HEK293 (cell line): Measurements from ENCODE around the gene PROKR2.

Experiments
- CTCF ChIP-seq: fragments of 450-650 bp; formaldehyde crosslinking; IDR thresholded peaks from 2 replicates; pipeline ENCODE4 v1.5.1; 2016; ENCODE audit warnings: missing biosample characterization, missing genetic modification characterization
- KLF1 ChIP-seq: fragments of 450-650 bp; formaldehyde crosslinking; IDR thresholded peaks from 2 replicates; pipeline ENCODE4 v1.5.1; 2016; ENCODE audit warnings: missing biosample characterization, missing genetic modification characterization
- TF ChIP-seq, protein P1 (sequence below): fragments of 450-650 bp; formaldehyde crosslinking; IDR thresholded peaks from 2 replicates; pipeline ENCODE4 v1.5.1; 2016; ENCODE audit warnings: missing biosample characterization, missing genetic modification characterization

DNA sequence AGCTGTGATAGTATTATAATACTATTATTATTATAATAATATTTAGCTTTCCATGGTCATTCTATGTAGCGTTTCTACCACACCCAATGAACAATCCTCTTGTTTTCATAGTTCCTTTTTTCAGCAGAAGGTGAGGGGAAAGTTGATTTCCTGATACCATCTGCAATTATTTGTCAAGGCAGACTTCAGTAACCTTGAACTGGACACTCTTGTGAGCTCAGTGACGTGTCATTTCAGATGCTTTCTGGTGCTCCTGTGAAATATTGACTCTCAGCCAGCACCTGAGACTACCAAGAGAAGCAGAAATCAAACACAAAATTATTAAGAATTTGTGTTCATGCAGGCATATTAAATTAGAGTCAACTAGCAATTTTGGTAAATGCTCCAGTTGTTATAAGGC is 46.0 kb upstream of the PROKR2 start:
- no peak for TF ChIP-seq CTCF (tag by site-specific recombination)
- TF ChIP-seq, protein P1, sequence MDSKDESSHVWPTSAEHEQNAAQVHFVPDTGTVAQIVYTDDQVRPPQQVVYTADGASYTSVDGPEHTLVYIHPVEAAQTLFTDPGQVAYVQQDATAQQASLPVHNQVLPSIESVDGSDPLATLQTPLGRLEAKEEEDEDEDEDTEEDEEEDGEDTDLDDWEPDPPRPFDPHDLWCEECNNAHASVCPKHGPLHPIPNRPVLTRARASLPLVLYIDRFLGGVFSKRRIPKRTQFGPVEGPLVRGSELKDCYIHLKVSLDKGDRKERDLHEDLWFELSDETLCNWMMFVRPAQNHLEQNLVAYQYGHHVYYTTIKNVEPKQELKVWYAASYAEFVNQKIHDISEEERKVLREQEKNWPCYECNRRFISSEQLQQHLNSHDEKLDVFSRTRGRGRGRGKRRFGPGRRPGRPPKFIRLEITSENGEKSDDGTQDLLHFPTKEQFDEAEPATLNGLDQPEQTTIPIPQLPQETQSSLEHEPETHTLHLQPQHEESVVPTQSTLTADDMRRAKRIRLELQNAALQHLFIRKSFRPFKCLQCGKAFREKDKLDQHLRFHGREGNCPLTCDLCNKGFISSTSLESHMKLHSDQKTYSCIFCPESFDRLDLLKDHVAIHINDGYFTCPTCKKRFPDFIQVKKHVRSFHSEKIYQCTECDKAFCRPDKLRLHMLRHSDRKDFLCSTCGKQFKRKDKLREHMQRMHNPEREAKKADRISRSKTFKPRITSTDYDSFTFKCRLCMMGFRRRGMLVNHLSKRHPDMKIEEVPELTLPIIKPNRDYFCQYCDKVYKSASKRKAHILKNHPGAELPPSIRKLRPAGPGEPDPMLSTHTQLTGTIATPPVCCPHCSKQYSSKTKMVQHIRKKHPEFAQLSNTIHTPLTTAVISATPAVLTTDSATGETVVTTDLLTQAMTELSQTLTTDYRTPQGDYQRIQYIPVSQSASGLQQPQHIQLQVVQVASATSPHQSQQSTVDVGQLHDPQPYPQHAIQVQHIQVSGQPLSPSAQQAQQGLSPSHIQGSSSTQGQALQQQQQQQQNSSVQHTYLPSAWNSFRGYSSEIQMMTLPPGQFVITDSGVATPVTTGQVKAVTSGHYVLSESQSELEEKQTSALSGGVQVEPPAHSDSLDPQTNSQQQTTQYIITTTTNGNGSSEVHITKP (tag by site-specific recombination) = no peak
- no peak for TF ChIP-seq KLF1
